ENCODE measurements around the gene NIP7. TPM values are rescaled to one million over a fixed set of nuclear protein-coding genes. Genes with fewer than 3 reads are reported as not detected.

The NIP7 gene
- total RNA-seq, 1 donor from 2014 or later: 42.4 TPM

DNA sequence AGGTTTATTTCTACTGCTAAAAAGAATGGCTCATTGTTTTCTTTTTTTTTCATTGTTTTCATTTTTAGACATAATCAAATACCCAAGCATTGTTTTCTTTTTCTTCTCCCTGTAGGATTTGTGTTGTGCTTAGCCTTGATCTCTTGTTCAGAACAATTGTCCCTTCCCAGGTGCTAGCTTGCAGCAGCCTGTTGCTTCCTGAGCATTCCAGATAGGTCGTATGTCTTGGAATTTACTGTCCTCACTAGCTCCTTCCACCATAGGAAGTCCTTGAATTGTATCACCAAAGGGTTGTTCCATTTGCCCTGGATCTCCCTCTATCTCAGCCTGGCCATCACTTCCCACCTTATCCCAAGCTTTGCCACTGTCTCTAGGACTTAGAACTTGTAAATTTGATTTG, 38.4 kb upstream of the NIP7 start:
- ATAC-seq (ENCODE audit: low read depth) (no peak), DNase-seq (no peak)
- Mint-ChIP-seq H3K4me1 (peaks cover 3% of the 10 kb centered on the region), H3K27ac (no peak overlapping the region), H3K36me3 (ENCODE audit: low read depth) (peaks cover 12% of the 10 kb centered on the region), H3K4me3 (no peak overlapping the region), H3K9me3 (no peaks in the 10 kb centered on the region), H3K27me3 (no peaks in the 10 kb centered on the region)
- POLR2A ChIA-PET: no interaction called here
- CTCF ChIA-PET: interaction anchor here (1.3 kb wide), 1 partner anchor 95 kb away, joined by 3 read pairs; no protein-coding TSS in a partner anchor
- TF ChIP-seq, protein P1, sequence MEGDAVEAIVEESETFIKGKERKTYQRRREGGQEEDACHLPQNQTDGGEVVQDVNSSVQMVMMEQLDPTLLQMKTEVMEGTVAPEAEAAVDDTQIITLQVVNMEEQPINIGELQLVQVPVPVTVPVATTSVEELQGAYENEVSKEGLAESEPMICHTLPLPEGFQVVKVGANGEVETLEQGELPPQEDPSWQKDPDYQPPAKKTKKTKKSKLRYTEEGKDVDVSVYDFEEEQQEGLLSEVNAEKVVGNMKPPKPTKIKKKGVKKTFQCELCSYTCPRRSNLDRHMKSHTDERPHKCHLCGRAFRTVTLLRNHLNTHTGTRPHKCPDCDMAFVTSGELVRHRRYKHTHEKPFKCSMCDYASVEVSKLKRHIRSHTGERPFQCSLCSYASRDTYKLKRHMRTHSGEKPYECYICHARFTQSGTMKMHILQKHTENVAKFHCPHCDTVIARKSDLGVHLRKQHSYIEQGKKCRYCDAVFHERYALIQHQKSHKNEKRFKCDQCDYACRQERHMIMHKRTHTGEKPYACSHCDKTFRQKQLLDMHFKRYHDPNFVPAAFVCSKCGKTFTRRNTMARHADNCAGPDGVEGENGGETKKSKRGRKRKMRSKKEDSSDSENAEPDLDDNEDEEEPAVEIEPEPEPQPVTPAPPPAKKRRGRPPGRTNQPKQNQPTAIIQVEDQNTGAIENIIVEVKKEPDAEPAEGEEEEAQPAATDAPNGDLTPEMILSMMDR (IDR thresholded peaks at IDR 0.05): no peak
- intact Hi-C loops (cut with micrococcal nuclease): no loop called here

DNA sequence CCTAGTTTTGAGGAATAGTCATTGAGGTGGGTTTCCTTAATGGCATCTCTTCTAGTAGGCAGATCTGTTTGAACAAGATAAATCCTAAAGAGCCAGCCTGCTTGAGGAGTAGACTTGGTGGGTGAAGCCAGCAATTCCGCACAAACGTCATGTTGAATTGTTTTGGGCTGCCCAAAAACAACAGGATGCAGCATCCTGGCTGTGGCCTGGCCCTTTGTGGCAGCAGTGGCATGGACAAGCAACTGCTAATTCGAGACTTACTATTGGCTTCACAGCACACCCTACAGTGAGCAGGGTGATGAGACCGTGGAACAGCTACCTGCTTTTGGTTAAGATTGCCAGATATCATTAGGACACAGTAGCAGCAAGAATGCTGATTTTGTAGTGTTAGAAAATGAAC, 37.7 kb upstream of the NIP7 start:
- ATAC-seq (ENCODE audit: low read depth) (no peak), DNase-seq (no peak)
- H3K4me1 Mint-ChIP-seq: peaks cover 3% of the 10 kb centered on the region
- POLR2A ChIA-PET: no interaction called here
- intact Hi-C loops (cut with micrococcal nuclease): no loop called here
- no peak overlapping the region for H3K27ac Mint-ChIP-seq
- TF ChIP-seq, protein P1 (IDR thresholded peaks at IDR 0.05): no peak
- H3K36me3 Mint-ChIP-seq (ENCODE audit: low read depth): peaks cover 11% of the 10 kb centered on the region
- no peak overlapping the region for H3K4me3 Mint-ChIP-seq
- no peaks in the 10 kb centered on the region for H3K27me3 Mint-ChIP-seq
- CTCF ChIA-PET: interaction anchor here (1.3 kb wide), 1 partner anchor 94 kb away, joined by 3 read pairs; no protein-coding TSS in a partner anchor
- H3K9me3 Mint-ChIP-seq: no peaks in the 10 kb centered on the region

DNA sequence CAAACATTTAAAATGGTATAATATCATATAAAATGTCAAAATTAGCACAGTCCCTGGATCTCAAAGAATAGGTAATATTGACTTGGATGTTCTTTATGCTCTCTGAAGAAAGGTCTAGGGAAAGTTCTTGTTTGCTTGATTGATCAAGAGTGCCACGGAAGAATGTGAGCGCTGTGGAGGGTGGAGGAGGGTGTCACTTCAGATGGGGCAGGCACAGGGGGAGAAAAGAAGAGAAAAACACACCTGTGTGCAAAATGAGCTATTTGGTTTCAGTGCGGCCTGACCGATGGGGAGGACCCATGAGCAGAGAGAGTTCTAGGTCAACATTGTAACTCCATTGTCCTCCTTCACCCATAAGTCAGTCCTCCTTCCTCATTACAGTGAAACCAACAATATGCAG, 37.3 kb upstream of the NIP7 start:
- POLR2A ChIA-PET: interaction anchor here (0.7 kb wide), 1 partner anchor 232 kb away, joined by 3 read pairs; no protein-coding TSS in a partner anchor
- no peak overlapping the region for H3K27ac Mint-ChIP-seq

DNA sequence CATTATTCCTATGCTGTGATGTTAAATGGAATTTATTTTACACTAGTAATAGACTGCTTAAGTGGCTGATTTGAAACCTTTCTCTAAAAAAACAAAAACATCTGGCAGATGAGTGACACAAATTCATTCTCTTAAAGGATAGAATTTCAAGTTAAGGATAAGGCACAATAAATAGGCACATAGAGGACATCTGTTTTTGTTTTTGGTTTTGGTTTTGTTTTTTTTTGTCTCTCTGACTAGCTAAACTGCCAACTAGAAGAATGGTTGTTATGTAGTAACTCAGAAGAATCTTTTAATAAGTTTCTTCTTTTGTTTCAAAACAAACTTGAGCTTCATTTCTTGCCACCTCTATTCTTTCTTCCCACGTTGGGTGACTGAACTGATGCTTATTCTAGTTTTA, 33.5 kb upstream of the NIP7 start:
- no peak overlapping the region for H3K27ac Mint-ChIP-seq
- no peaks in the 10 kb centered on the region for H3K27me3 Mint-ChIP-seq
- POLR2A ChIA-PET: interaction anchor here (0.7 kb wide), 1 partner anchor 1013 kb away, joined by 3 read pairs; no protein-coding TSS in a partner anchor

More for the DNA sequence above, 37.3 kb upstream of the NIP7 start:
- no peak for ATAC-seq (ENCODE audit: low read depth)
- Mint-ChIP-seq H3K9me3 (no peaks in the 10 kb centered on the region), H3K4me3 (no peak overlapping the region), H3K4me1 (peaks cover 3% of the 10 kb centered on the region), H3K36me3 (ENCODE audit: low read depth) (peaks cover 11% of the 10 kb centered on the region), H3K27me3 (no peaks in the 10 kb centered on the region)
- no peak for DNase-seq
- TF ChIP-seq, protein P1 (IDR thresholded peaks at IDR 0.05): no peak
- CTCF ChIA-PET: interaction anchor here (0.7 kb wide), 1 partner anchor 94 kb away, joined by 3 read pairs; no protein-coding TSS in a partner anchor
- intact Hi-C loops (cut with micrococcal nuclease): no loop called here

DNA sequence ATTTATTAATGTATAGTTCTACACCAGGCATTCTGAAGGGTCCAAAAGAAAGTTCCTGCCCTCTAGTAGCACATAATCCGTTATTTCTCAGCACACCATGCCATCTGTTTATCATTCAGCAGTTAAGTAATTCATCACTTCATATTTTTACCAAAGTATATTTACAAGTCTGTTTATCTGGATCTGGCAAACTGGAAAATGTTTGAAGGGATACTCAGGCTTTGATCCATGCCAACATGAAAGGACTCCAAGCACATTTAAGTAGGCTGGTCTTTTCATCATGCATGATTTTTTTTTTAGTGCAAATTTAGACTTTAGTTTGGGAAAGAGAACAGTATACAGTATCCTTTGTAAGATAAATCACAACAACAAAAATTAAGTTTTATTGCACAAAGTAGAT, 32.5 kb upstream of the NIP7 start:
- TF ChIP-seq, protein P1 (IDR thresholded peaks at IDR 0.05): no peak
- no peak for DNase-seq
- Mint-ChIP-seq H3K27me3 (no peaks in the 10 kb centered on the region), H3K36me3 (ENCODE audit: low read depth) (peaks cover 4% of the 10 kb centered on the region), H3K4me3 (no peak overlapping the region), H3K9me3 (no peaks in the 10 kb centered on the region), H3K27ac (no peak overlapping the region), H3K4me1 (peaks cover 14% of the 10 kb centered on the region)
- no peak for ATAC-seq (ENCODE audit: low read depth)
- ChIA-PET CTCF (no interaction called here), POLR2A (interaction anchor here (0.6 kb wide), 1 partner anchor 24 kb away, joined by 16 read pairs; no protein-coding TSS in a partner anchor)
- intact Hi-C loops (cut with micrococcal nuclease): no loop called here

More for the DNA sequence above, 33.5 kb upstream of the NIP7 start:
- Mint-ChIP-seq H3K36me3 (ENCODE audit: low read depth) (no peaks in the 10 kb centered on the region), H3K4me1 (peaks cover 10% of the 10 kb centered on the region), H3K4me3 (no peak overlapping the region), H3K9me3 (no peaks in the 10 kb centered on the region)
- ATAC-seq (ENCODE audit: low read depth) (no peak), DNase-seq (no peak)
- CTCF ChIA-PET: no interaction called here
- intact Hi-C loops (cut with micrococcal nuclease): no loop called here
- TF ChIP-seq, protein P1 (IDR thresholded peaks at IDR 0.05): no peak
